HCT116 (cell line): ENCODE measurements around the gene RACGAP1. TPM values are rescaled to one million over a fixed set of nuclear protein-coding genes. Genes with fewer than 3 reads are reported as not detected.

Experiments
- ATAC-seq: fragments of 200-7000 bp; cut with Tn5 transposase; 2 replicates; pipeline ENCODE4 v1.9.1; 2020; ENCODE audit warnings: mild to moderate bottlenecking, moderate library complexity
- BruUV-seq: library from RNA; stranded (reverse); fragments of 400-500 nt; replicated peaks from 2 replicates; lab custom pipeline; 2021; lab: Mats Ljungman, UMichigan
- CTCF ChIA-PET: fragments of 300-600 bp; sonication (Branson Sonifier 250); formaldehyde crosslinking; loops from one replicate; lab custom pipeline; 2021; ENCODE audit warnings: antibody characterized with exemption; lab: Charles Lee
- POLR2A ChIA-PET: fragments of 300-600, 350-600 bp; sonication (Branson Sonifier 250); formaldehyde crosslinking; loops from one replicate; lab custom pipeline; 2021; ENCODE audit warnings: antibody characterized with exemption; lab: Charles Lee
- RAD21 ChIA-PET, 2 experiments: fragments of 300-600 bp; sonication (Branson Sonifier 250); formaldehyde crosslinking; loops; one replicate each; lab custom pipeline; 2023; ENCODE audit warnings: low total read pairs in 2 of 2; ENCODE audit not compliant: uncharacterized antibody in 2 of 2, unreplicated experiment in 2 of 2, low non-redundant PET in 1 of 2; lab: Charles Lee
- DNase-seq: peaks from one replicate; pipeline ENCODE4 v3.0.0-alpha.2; 2010; ENCODE audit warnings: low read depth, low spot score
- H2AFZ ChIP-seq: fragments of 200-600 bp; shearing (Covaris generic), sonication (generic); 2 replicates; pipeline ENCODE4 v1.6.1; 2017; ENCODE audit warnings: low read depth, mixed run types, mixed read lengths, antibody characterized with exemption, low read length; ENCODE audit not compliant: poor library complexity, severe bottlenecking
- H3K27ac ChIP-seq: 2 replicates; pipeline ENCODE4 v1.5.1; 2012; ENCODE audit warnings: low read depth, low read length
- H3K27me3 ChIP-seq: fragments of 200-600 bp; sonication (generic); 2 replicates; pipeline ENCODE4 v1.6.1; 2016; ENCODE audit warnings: mixed run types, low read length, mixed read lengths; ENCODE audit not compliant: insufficient read depth
- H3K36me3 ChIP-seq, 2 experiments: fragments of 200-500 bp in 1 of 2; fragments of 200-600 bp in 1 of 2; sonication (Bioruptor generic) in 1 of 2; sonication (generic) in 1 of 2; 2 replicates each; pipeline versions ENCODE4 v1.5.1 to v1.6.1; 2014 to 2016; ENCODE audit warnings: low read length in 2 of 2, inconsistent platforms in 1 of 2, mixed read lengths in 1 of 2, mixed run types in 1 of 2; ENCODE audit not compliant: insufficient read depth in 2 of 2, control insufficient read depth in 1 of 2
- H3K4me1 ChIP-seq, 2 experiments: fragments of 200-600 bp in 1 of 2; sonication (generic) in 1 of 2; 2 replicates each; pipeline versions ENCODE4 v1.5.1 to v1.6.1; 2012 to 2017; ENCODE audit warnings: low read length in 2 of 2, inconsistent platforms in 1 of 2, mild to moderate bottlenecking in 1 of 2, mixed read lengths in 1 of 2, mixed run types in 1 of 2, moderate library complexity in 1 of 2; ENCODE audit not compliant: insufficient read depth in 2 of 2, control insufficient read depth in 1 of 2
- H3K4me2 ChIP-seq: fragments of 200-600 bp; sonication (generic); 2 replicates; pipeline ENCODE4 v1.6.1; 2017; ENCODE audit warnings: mixed run types, low read length, mixed read lengths
- H3K4me3 ChIP-seq, 2 experiments: fragments of 200-600 bp in 1 of 2; sonication (generic) in 1 of 2; replicated peaks in 1 of 2; 2 replicates each; pipeline ENCODE4 v1.5.1; 2011 to 2016; ENCODE audit warnings: low read length in 2 of 2, control low read depth in 1 of 2, low read depth in 1 of 2, mild to moderate bottlenecking in 1 of 2, mixed read lengths in 1 of 2, mixed run types in 1 of 2
- H3K79me2 ChIP-seq: fragments of 200-600 bp; sonication (generic); 2 replicates; pipeline ENCODE4 v1.6.1; 2017; ENCODE audit warnings: mild to moderate bottlenecking, mixed run types, low read length, moderate library complexity, mixed read lengths; ENCODE audit not compliant: insufficient read depth
- H3K9ac ChIP-seq: fragments of 200-600 bp; sonication (generic); 2 replicates; pipeline ENCODE4 v1.6.1; 2016; ENCODE audit warnings: low read length, mixed read lengths
- H3K9me2 ChIP-seq: fragments of 200-600 bp; sonication (generic), shearing (Covaris generic); 2 replicates; pipeline ENCODE4 v1.6.1; 2017; ENCODE audit warnings: mixed run types, mild to moderate bottlenecking, moderate library complexity; ENCODE audit not compliant: insufficient read depth
- H3K9me3 ChIP-seq, 2 experiments: fragments of 200-500 bp in 1 of 2; fragments of 200-600 bp in 1 of 2; sonication (Bioruptor generic) in 1 of 2; sonication (generic) in 1 of 2; 2 replicates each; pipeline ENCODE4 v1.6.1; 2014 to 2017; ENCODE audit warnings: low read length in 2 of 2, mixed read lengths in 2 of 2, inconsistent platforms in 1 of 2, low read depth in 1 of 2, mild to moderate bottlenecking in 1 of 2, mixed run types in 1 of 2, moderate library complexity in 1 of 2; ENCODE audit not compliant: control insufficient read depth in 1 of 2, insufficient read depth in 1 of 2
- H4K20me1 ChIP-seq: fragments of 200-600 bp; sonication (generic), shearing (Covaris generic); 2 replicates; pipeline ENCODE4 v1.6.1; 2017; ENCODE audit warnings: mixed run types, mild to moderate bottlenecking, moderate library complexity; ENCODE audit not compliant: insufficient read depth
- POLR2AphosphoS5 ChIP-seq: IDR thresholded peaks from 2 replicates; pipeline ENCODE4 v1.6.1; 2011; ENCODE audit warnings: mild to moderate bottlenecking, low read depth, low read length, moderate library complexity
- RAD21 ChIP-seq: IDR thresholded peaks from 2 replicates; pipeline ENCODE4 v1.6.1; 2012; ENCODE audit warnings: low read depth, mild to moderate bottlenecking
- SP1 ChIP-seq: IDR thresholded peaks from 2 replicates; pipeline ENCODE4 v1.6.1; 2012; ENCODE audit warnings: low read depth
- SRF ChIP-seq: IDR thresholded peaks from 2 replicates; pipeline ENCODE4 v1.6.1; 2012; ENCODE audit warnings: low read depth
- YY1 ChIP-seq: IDR thresholded peaks from 2 replicates; pipeline ENCODE4 v1.6.1; 2011; ENCODE audit warnings: low read length, low read depth, moderate library complexity, mild to moderate bottlenecking; ENCODE audit not compliant: insufficient replicate concordance; ENCODE audit errors: extremely low read depth
- intact Hi-C: fragments of 100-400 bp; cut with micrococcal nuclease; formaldehyde crosslinking; loops from 2 replicates; pipeline ENCODE4 v1.10.0; 2022
- total RNA-seq: library from RNA; stranded (reverse); gene quantifications from one replicate; pipeline ENCODE4 v1.2.1, GENCODE V29; 2021; ENCODE audit not compliant: unreplicated experiment
- TF ChIP-seq, protein P1 (sequence below): IDR thresholded peaks from 2 replicates; pipeline ENCODE4 v1.6.1; 2011; ENCODE audit warnings: mild to moderate bottlenecking, low read length, moderate library complexity; ENCODE audit not compliant: insufficient replicate concordance; ENCODE audit errors: extremely low read depth

RACGAP1 gene
- total RNA-seq, 1 experiment from 2014 or later, result 147 TPM

DNA sequence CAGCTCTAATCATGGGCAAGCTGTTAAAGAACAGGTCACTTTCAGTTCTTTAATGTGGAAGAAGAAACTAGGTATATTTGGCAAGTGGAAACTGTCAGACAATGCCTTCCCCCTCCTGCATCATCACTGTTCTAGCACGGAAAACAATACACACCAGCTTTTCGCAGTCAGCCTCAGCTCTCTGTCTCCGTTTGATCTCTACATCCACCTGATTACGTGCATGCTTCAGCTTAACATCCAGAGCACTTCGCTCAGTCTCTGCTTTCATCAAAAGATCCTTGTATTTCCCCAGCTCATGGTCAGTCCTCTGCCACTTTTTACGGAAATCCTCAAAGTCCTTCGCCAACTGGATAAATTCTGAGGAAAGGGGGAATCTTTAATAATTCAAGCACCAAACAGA lies 19.0 kb downstream of the RACGAP1 start (continued):
- TF ChIP-seq, protein P1, sequence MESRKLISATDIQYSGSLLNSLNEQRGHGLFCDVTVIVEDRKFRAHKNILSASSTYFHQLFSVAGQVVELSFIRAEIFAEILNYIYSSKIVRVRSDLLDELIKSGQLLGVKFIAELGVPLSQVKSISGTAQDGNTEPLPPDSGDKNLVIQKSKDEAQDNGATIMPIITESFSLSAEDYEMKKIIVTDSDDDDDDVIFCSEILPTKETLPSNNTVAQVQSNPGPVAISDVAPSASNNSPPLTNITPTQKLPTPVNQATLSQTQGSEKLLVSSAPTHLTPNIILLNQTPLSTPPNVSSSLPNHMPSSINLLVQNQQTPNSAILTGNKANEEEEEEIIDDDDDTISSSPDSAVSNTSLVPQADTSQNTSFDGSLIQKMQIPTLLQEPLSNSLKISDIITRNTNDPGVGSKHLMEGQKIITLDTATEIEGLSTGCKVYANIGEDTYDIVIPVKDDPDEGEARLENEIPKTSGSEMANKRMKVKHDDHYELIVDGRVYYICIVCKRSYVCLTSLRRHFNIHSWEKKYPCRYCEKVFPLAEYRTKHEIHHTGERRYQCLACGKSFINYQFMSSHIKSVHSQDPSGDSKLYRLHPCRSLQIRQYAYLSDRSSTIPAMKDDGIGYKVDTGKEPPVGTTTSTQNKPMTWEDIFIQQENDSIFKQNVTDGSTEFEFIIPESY, result no peak
- no peak for TF ChIP-seq SP1

DNA sequence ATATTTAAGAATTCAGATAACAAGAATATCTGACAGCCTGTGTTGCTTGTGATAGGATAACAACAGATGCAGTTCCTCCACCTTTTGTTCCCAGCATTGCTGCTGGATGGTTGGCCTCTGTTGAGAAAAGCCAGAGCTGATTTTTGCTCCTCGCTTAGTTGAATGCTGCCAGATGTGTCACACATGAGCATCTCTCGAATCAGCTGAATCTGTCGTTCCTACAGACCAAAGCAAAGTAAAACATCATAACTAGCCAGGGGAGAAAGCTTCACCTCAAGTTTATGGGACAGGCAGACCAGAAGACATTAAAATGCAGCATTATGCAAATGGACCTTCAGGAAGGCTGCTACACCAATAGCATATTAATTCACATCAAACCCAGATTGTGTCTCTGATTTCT lies 20.1 kb downstream of the RACGAP1 start:
- TF ChIP-seq SRF (no peak), YY1 (no peak), SP1 (no peak), RAD21 (no peak), POLR2AphosphoS5 (no peak)
- ATAC-seq (no peak), DNase-seq (no peak)
- H3K9ac ChIP-seq, result no peak overlapping the region
- H3K4me2 ChIP-seq, result no peak overlapping the region
- peaks cover 45 to 67% of the 10 kb centered on the region in 2 experiments for H3K36me3 ChIP-seq
- H3K9me2 ChIP-seq, result no peaks in the 10 kb centered on the region
- H2AFZ ChIP-seq, result no peak overlapping the region
- intact Hi-C loops, result no loop called here
- no peak overlapping the region for H3K4me3 ChIP-seq
- H3K27ac ChIP-seq, result no peak overlapping the region
- POLR2A ChIA-PET, result no interaction called here
- no TSS peak for BruUV-seq
- H3K27me3 ChIP-seq, result no peaks in the 10 kb centered on the region
- CTCF ChIA-PET, result interaction anchor here (1.5 kb wide), 1 partner anchor 38 kb away, joined by 3 read pairs; no protein-coding TSS in a partner anchor
- RAD21 ChIA-PET, result no interaction called here
- H3K79me2 ChIP-seq, result peaks cover 67% of the 10 kb centered on the region
- no peaks in the 10 kb centered on the region for H3K9me3 ChIP-seq
- H3K4me1 ChIP-seq, result no peaks in the 10 kb centered on the region
- peaks cover 11% of the 10 kb centered on the region; the same call in 1 of the 2 replicates for H4K20me1 ChIP-seq
